Adrenal gland (tissue), 5 donors: ENCODE results near the gene VPREB1.
"Not testable (repeated sequence)": the region's sequence is repeated elsewhere in the genome, so short reads cannot be mapped to it uniquely, and the experiment has no call there.

ENCODE experiments used
- CTCF ChIP-seq, 6 experiments: fragments of 450-650 bp in 4 of 6; fragments of 200-600 bp in 2 of 6; sonication (generic) in 1 of 6; IDR thresholded peaks; 1 replicate in 5 of 6; 2 replicates in 1 of 6; pipeline versions ENCODE4 v1.5.1 to v1.8.0; 2016 to 2021; ENCODE audit warnings: antibody characterized with exemption in 6 of 6, mild to moderate bottlenecking in 2 of 6, moderate library complexity in 1 of 6
- POLR2A ChIP-seq, 2 donors: fragments of 450-650 bp; IDR thresholded peaks; one replicate each; pipeline ENCODE4 v1.6.1; 2017; ENCODE audit warnings: antibody characterized with exemption in 2 of 2, mild to moderate bottlenecking in 2 of 2, moderate library complexity in 1 of 2
- donor health status: DM: no; HTN: no; CAD: no.

DNA sequence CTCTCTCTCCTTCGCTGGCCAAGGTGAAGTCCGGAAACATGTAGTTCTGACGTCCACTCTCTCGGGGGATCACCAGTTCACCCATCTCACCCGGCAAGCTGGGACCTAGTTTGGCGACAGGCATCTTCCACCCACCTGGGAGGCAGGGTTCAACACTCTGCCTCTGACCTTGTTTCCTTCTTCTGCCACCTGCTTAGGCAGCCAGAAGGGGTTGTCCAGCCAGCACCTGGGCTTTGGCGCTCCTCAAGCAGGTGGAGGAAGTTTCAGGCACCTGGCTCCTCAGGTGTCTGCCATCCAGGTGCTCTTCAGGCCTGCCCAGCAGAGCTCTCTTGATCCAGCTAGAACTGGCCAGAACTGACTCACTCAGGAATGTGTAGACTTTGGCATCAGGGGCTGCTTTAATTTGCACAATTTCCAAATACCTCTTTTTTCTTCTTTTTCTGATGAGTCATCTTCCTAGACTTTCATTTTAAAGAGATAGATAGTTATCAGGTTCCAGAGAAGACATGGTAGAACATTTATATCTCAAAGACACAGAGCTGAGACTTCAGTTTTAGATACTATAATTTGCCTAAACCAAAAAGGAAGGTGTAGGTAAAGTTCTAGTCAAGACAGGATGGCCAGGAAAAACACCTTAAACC is 25.6 kb downstream of the VPREB1 start:
- not testable (repeated sequence) for TF ChIP-seq POLR2A, CTCF (IDR thresholded peaks at IDR 0.05)
